ENCODE results near the gene KDM5A.

Gene KDM5A

GRCh38 chr12:243381-243780 lies 145.7 kb downstream of the KDM5A start:
- Histone ChIP-seq H3K27ac (no peak overlapping the region), H3K36me3 (no peaks in the 10 kb centered on the region), H3K9me3 (ENCODE audit: severe bottlenecking) (no peaks in the 10 kb centered on the region), H3K4me3 (ENCODE audit: low read depth, low read length) (no peak overlapping the region), H3K27me3 (ENCODE audit: insufficient read depth, low read depth, severe bottlenecking) (no peaks in the 10 kb centered on the region)
- DNase-seq = no peak
- no peak for TF ChIP-seq CTCF (IDR thresholded peaks at IDR 0.05; ENCODE audit: low read depth, low read length)

- DNase-seq = no peak
- Histone ChIP-seq H3K27me3 (ENCODE audit: insufficient read depth, low read depth, severe bottlenecking) (no peaks in the 10 kb centered on the region), H3K9me3 (ENCODE audit: severe bottlenecking) (no peaks in the 10 kb centered on the region), H3K27ac (no peak overlapping the region), H3K4me3 (ENCODE audit: low read depth, low read length) (no peak overlapping the region), H3K36me3 (no peaks in the 10 kb centered on the region)
- no peak for TF ChIP-seq CTCF (IDR thresholded peaks at IDR 0.05; ENCODE audit: low read depth, low read length)
These were observed 146.6 kb downstream of the KDM5A start for GRCh38 chr12:242496-242895.

GRCh38 chr12:241266-241665 lies 147.9 kb downstream of the KDM5A start:
- Histone ChIP-seq H3K9me3 (ENCODE audit: severe bottlenecking) (peaks cover 8% of the 10 kb centered on the region), H3K27ac (no peak overlapping the region), H3K27me3 (ENCODE audit: insufficient read depth, low read depth, severe bottlenecking) (no peaks in the 10 kb centered on the region), H3K4me3 (ENCODE audit: low read depth, low read length) (no peak overlapping the region), H3K36me3 (no peaks in the 10 kb centered on the region)
- no peak for DNase-seq
- TF ChIP-seq CTCF (IDR thresholded peaks at IDR 0.05; ENCODE audit: low read depth, low read length) = no peak

- no peak overlapping the region for H3K27ac ChIP-seq
- H3K9me3 ChIP-seq (ENCODE audit: severe bottlenecking) = peaks cover 10% of the 10 kb centered on the region
- H3K4me3 ChIP-seq (ENCODE audit: low read depth, low read length) = no peak overlapping the region
- no peak for DNase-seq
- H3K36me3 ChIP-seq = no peaks in the 10 kb centered on the region
- no peaks in the 10 kb centered on the region for H3K27me3 ChIP-seq (ENCODE audit: insufficient read depth, low read depth, severe bottlenecking)
- no peak for TF ChIP-seq CTCF (IDR thresholded peaks at IDR 0.05; ENCODE audit: low read depth, low read length)
These were observed 148.6 kb downstream of the KDM5A start for GRCh38 chr12:240566-240965.

- no peak overlapping the region for H3K27ac ChIP-seq
- peaks cover 21% of the 10 kb centered on the region for H3K9me3 ChIP-seq (ENCODE audit: severe bottlenecking)
- H3K27me3 ChIP-seq (ENCODE audit: insufficient read depth, low read depth, severe bottlenecking) = no peaks in the 10 kb centered on the region
- no peak for DNase-seq
- TF ChIP-seq CTCF (IDR thresholded peaks at IDR 0.05; ENCODE audit: low read depth, low read length) = no peak
- H3K36me3 ChIP-seq = no peaks in the 10 kb centered on the region
- H3K4me3 ChIP-seq (ENCODE audit: low read depth, low read length) = no peak overlapping the region
These were observed 150.3 kb downstream of the KDM5A start for GRCh38 chr12:238736-239398.

GRCh38 chr12:238116-238515 lies 151.0 kb downstream of the KDM5A start:
- no peak for DNase-seq
- H3K27ac ChIP-seq = no peak overlapping the region
- H3K36me3 ChIP-seq = no peaks in the 10 kb centered on the region
- no peak for TF ChIP-seq CTCF (IDR thresholded peaks at IDR 0.05; ENCODE audit: low read depth, low read length)
- H3K27me3 ChIP-seq (ENCODE audit: insufficient read depth, low read depth, severe bottlenecking) = no peaks in the 10 kb centered on the region
- no peak overlapping the region for H3K4me3 ChIP-seq (ENCODE audit: low read depth, low read length)
- peaks cover 21% of the 10 kb centered on the region for H3K9me3 ChIP-seq (ENCODE audit: severe bottlenecking)
